ENCODE data around the gene LSR.

Gene LSR

GRCh38 chr19:35248310-35249145 lies at the start of gene LSR:
Gene LSR (plus strand): TSS chr19:35249002. CDS start chr19:35249023, 21 bp downstream.
- peak; percentile 81 for DNase-seq

GRCh38 chr19:35199481-35199880 lies 49.3 kb upstream of the LSR start:
- DNase-seq: no peak

- no peak for DNase-seq
These were observed 45.8 kb upstream of the LSR start for GRCh38 chr19:35202722-35203688.

- no peak for DNase-seq
These were observed 43.7 kb upstream of the LSR start for GRCh38 chr19:35204799-35205732.

GRCh38 chr19:35205733-35206323 lies 43.0 kb upstream of the LSR start:
- no peak for DNase-seq

- DNase-seq: peak; percentile 51
These were observed 42.4 kb upstream of the LSR start for GRCh38 chr19:35206379-35206778.

GRCh38 chr19:35206855-35207254 lies 41.9 kb upstream of the LSR start:
- DNase-seq: peak; percentile 40

GRCh38 chr19:35207391-35207871 lies 41.4 kb upstream of the LSR start:
- DNase-seq: peak; percentile 57

GRCh38 chr19:35208121-35208520 lies 40.7 kb upstream of the LSR start:
- DNase-seq: no peak

- DNase-seq: no peak
These were observed 39.2 kb upstream of the LSR start for GRCh38 chr19:35209646-35210045.

GRCh38 chr19:35211545-35212230 lies 37.1 kb upstream of the LSR start:
- peak; percentile 81 for DNase-seq

- peak; percentile 53 for DNase-seq
These were observed 36.6 kb upstream of the LSR start for GRCh38 chr19:35212241-35212640.

GRCh38 chr19:35213663-35214632 lies 34.9 kb upstream of the LSR start:
- peak; percentile 73 for DNase-seq

- DNase-seq: no peak
These were observed 33.9 kb upstream of the LSR start for GRCh38 chr19:35214766-35215422.

- no peak for DNase-seq
These were observed 32.6 kb upstream of the LSR start for GRCh38 chr19:35216016-35216832.

- peak; percentile 57 for DNase-seq
These were observed 31.8 kb upstream of the LSR start for GRCh38 chr19:35216833-35217648.

- no peak for DNase-seq
These were observed 31.2 kb upstream of the LSR start for GRCh38 chr19:35217649-35217990.

- no peak for DNase-seq
These were observed 29.8 kb upstream of the LSR start for GRCh38 chr19:35219008-35219407.

Data from activated T-cell treated with anti-CD3 and anti-CD28 coated beads, Interleukin-2, amount 50 U/mL, for 1 hour (primary cell).